ENCODE data around the gene SLC35G3.

- TF ChIP-seq, protein P1, sequence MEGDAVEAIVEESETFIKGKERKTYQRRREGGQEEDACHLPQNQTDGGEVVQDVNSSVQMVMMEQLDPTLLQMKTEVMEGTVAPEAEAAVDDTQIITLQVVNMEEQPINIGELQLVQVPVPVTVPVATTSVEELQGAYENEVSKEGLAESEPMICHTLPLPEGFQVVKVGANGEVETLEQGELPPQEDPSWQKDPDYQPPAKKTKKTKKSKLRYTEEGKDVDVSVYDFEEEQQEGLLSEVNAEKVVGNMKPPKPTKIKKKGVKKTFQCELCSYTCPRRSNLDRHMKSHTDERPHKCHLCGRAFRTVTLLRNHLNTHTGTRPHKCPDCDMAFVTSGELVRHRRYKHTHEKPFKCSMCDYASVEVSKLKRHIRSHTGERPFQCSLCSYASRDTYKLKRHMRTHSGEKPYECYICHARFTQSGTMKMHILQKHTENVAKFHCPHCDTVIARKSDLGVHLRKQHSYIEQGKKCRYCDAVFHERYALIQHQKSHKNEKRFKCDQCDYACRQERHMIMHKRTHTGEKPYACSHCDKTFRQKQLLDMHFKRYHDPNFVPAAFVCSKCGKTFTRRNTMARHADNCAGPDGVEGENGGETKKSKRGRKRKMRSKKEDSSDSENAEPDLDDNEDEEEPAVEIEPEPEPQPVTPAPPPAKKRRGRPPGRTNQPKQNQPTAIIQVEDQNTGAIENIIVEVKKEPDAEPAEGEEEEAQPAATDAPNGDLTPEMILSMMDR (optimal IDR thresholded peaks at IDR 0.05 in 1 of 3, IDR thresholded peaks at IDR 0.05 in 1 of 3, conservative IDR thresholded peaks at IDR 0.05 in 1 of 3; ENCODE audit: extremely low read depth in 1 of 3, insufficient read depth in 2 of 3, low read length in 3 of 3), result no peak
- no peak for TF ChIP-seq EZH2 (IDR thresholded peaks at IDR 0.05; ENCODE audit: low read length)
Observed at GRCh38 chr17:35243561-35244340, 49.6 kb upstream of the SLC35G3 start.

All from keratinocyte (primary cell).